Measurements from ENCODE around the gene SNX21. TPM values are rescaled to one million over a fixed set of nuclear protein-coding genes. Genes with fewer than 3 reads are reported as not detected.
A peak's percentile ranks its signal among the peaks of the same experiment; 100 is the strongest.
"Not testable (repeated sequence)": the region's sequence is repeated elsewhere in the genome, so short reads cannot be mapped to it uniquely, and the experiment has no call there.

SNX21 gene
- total RNA-seq, 1 experiment from 2014 or later, result 9.8 TPM

- no peaks in the 10 kb centered on the region for H3K9me2 ChIP-seq (ENCODE audit: insufficient read depth)
- peak; percentile 41 to 77 for DNase-seq
- no peaks in the 10 kb centered on the region for H3K79me2 ChIP-seq (ENCODE audit: low read depth)
- peak overlapping the region; percentile 34 for H3K4me2 ChIP-seq
- no peak for TF ChIP-seq CTCF (conservative IDR thresholded peaks at IDR 0.05)
- TF ChIP-seq EZH2 (IDR thresholded peaks at IDR 0.05; ENCODE audit: low read depth), result no peak
- H3K27ac ChIP-seq, result peak overlapping the region; percentile 21
- ChIA-PET POLR2A (ENCODE audit: unreplicated experiment) (no interaction called here), CTCF (no interaction called here)
- H3K4me3 ChIP-seq, result no peak overlapping the region
- H3K4me1 ChIP-seq (replicated peaks; ENCODE audit: insufficient read depth), result peaks cover 27% of the 10 kb centered on the region
- intact Hi-C loops (cut with micrococcal nuclease; ENCODE audit: unreplicated experiment), result no loop called here
- no peaks in the 10 kb centered on the region for H3K27me3 ChIP-seq (ENCODE audit: insufficient read depth, low read depth)
- no peaks in the 10 kb centered on the region for H4K20me1 ChIP-seq (ENCODE audit: insufficient read depth)
- no TSS peak for BruUV-seq (replicated peaks)
- H3K9me3 ChIP-seq (ENCODE audit: insufficient read depth, low read depth), result no peaks in the 10 kb centered on the region
- H3F3A ChIP-seq (ENCODE audit: insufficient read depth, low read depth), result peaks cover 22% of the 10 kb centered on the region; the same call in 1 of the 2 replicates
- no peaks in the 10 kb centered on the region for H3K36me3 ChIP-seq (ENCODE audit: low read depth)
- H2AFZ ChIP-seq, result no peak overlapping the region
These were observed 39.0 kb downstream of the SNX21 start for GRCh38 chr20:45872626-45873025.

- Histone ChIP-seq H3K9me3 (ENCODE audit: insufficient read depth, low read depth) (no peaks in the 10 kb centered on the region), H3K36me3 (ENCODE audit: low read depth) (no peaks in the 10 kb centered on the region), H3K4me2 (no peak overlapping the region), H4K20me1 (ENCODE audit: insufficient read depth) (no peaks in the 10 kb centered on the region), H3K27ac (no peak overlapping the region), H3K27me3 (ENCODE audit: insufficient read depth, low read depth) (no peaks in the 10 kb centered on the region), H3F3A (ENCODE audit: insufficient read depth, low read depth) (peaks cover 14% of the 10 kb centered on the region; the same call in 1 of the 2 replicates), H3K9me2 (ENCODE audit: insufficient read depth) (no peaks in the 10 kb centered on the region), H2AFZ (no peak overlapping the region), H3K79me2 (ENCODE audit: low read depth) (no peaks in the 10 kb centered on the region), H3K4me3 (no peak overlapping the region), H3K4me1 (replicated peaks; ENCODE audit: insufficient read depth) (peaks cover 18% of the 10 kb centered on the region)
- ChIA-PET CTCF (no interaction called here), POLR2A (ENCODE audit: unreplicated experiment) (no interaction called here)
- intact Hi-C loops (cut with micrococcal nuclease; ENCODE audit: unreplicated experiment), result no loop called here
- no TSS peak for BruUV-seq (replicated peaks)
- DNase-seq, result peak in 1 of 2 experiments; percentile 31
- TF ChIP-seq CTCF (conservative IDR thresholded peaks at IDR 0.05), result no peak
- no peak for TF ChIP-seq EZH2 (IDR thresholded peaks at IDR 0.05; ENCODE audit: low read depth)
These were observed 40.0 kb downstream of the SNX21 start for GRCh38 chr20:45873409-45874103.

- H3K79me2 ChIP-seq (ENCODE audit: low read depth); H3K9me3 ChIP-seq (ENCODE audit: insufficient read depth, low read depth); H2AFZ ChIP-seq; H4K20me1 ChIP-seq (ENCODE audit: insufficient read depth); H3K4me3 ChIP-seq; H3K27me3 ChIP-seq (ENCODE audit: insufficient read depth, low read depth); POLR2A ChIA-PET (ENCODE audit: unreplicated experiment); H3K4me2 ChIP-seq; DNase-seq; H3K36me3 ChIP-seq (ENCODE audit: low read depth); BruUV-seq (replicated peaks); CTCF ChIA-PET; H3K27ac ChIP-seq; intact Hi-C loops (cut with micrococcal nuclease; ENCODE audit: unreplicated experiment); H3K9me2 ChIP-seq (ENCODE audit: insufficient read depth): not testable (repeated sequence)
- Histone ChIP-seq H3K4me1 (replicated peaks; ENCODE audit: insufficient read depth) (peaks cover 18% of the 10 kb centered on the region), H3F3A (ENCODE audit: insufficient read depth, low read depth) (peaks cover 14% of the 10 kb centered on the region; the same call in 1 of the 2 replicates)
These were observed 40.5 kb downstream of the SNX21 start for GRCh38 chr20:45874104-45874481.

GRCh38 chr20:45874576-45874975 lies 41.0 kb downstream of the SNX21 start:
- H3K9me2 ChIP-seq (ENCODE audit: insufficient read depth), result no peaks in the 10 kb centered on the region
- BruUV-seq (replicated peaks), result no TSS peak
- intact Hi-C loops (cut with micrococcal nuclease; ENCODE audit: unreplicated experiment), result no loop called here
- no peak overlapping the region for H3K4me3 ChIP-seq
- peaks cover 14% of the 10 kb centered on the region; the same call in 1 of the 2 replicates for H3F3A ChIP-seq (ENCODE audit: insufficient read depth, low read depth)
- H3K4me2 ChIP-seq, result no peak overlapping the region
- TF ChIP-seq CTCF (conservative IDR thresholded peaks at IDR 0.05) (no peak), EZH2 (IDR thresholded peaks at IDR 0.05; ENCODE audit: low read depth) (no peak)
- no peaks in the 10 kb centered on the region for H3K79me2 ChIP-seq (ENCODE audit: low read depth)
- no peaks in the 10 kb centered on the region for H3K36me3 ChIP-seq (ENCODE audit: low read depth)
- peaks cover 18% of the 10 kb centered on the region for H3K4me1 ChIP-seq (replicated peaks; ENCODE audit: insufficient read depth)
- no peak overlapping the region for H2AFZ ChIP-seq
- ChIA-PET CTCF (no interaction called here), POLR2A (ENCODE audit: unreplicated experiment) (no interaction called here)
- H3K27ac ChIP-seq, result no peak overlapping the region
- peak in 1 of 2 experiments; percentile 25 for DNase-seq
- H3K27me3 ChIP-seq (ENCODE audit: insufficient read depth, low read depth), result no peaks in the 10 kb centered on the region
- H3K9me3 ChIP-seq (ENCODE audit: insufficient read depth, low read depth), result no peaks in the 10 kb centered on the region
- no peaks in the 10 kb centered on the region for H4K20me1 ChIP-seq (ENCODE audit: insufficient read depth)

Measured in PC-9 (cell line).